ENCODE measurements around the gene TIPRL.
A peak's percentile ranks its signal among the peaks of the same experiment; 100 is the strongest.
"Not testable (repeated sequence)": the region's sequence is repeated elsewhere in the genome, so short reads cannot be mapped to it uniquely, and the experiment has no call there.

The TIPRL gene

GRCh38 chr1:168178638-168179437 is at the start of gene TIPRL:
TSS of gene TIPRL (plus strand) at chr1:168178962. CDS start at chr1:168179078, 116 bp downstream.
- peak; percentile 96 for DNase-seq (ENCODE audit: low spot score)

GRCh38 chr1:168129933-168130332 is 48.8 kb upstream of the TIPRL start:
- no peak for DNase-seq (ENCODE audit: low spot score)

GRCh38 chr1:168134132-168134531 is 44.6 kb upstream of the TIPRL start:
- DNase-seq (ENCODE audit: low spot score) = no peak

- no peak for DNase-seq (ENCODE audit: low spot score)
These were observed 44.1 kb upstream of the TIPRL start for GRCh38 chr1:168134642-168135041.

- DNase-seq (ENCODE audit: low spot score) = no peak
These were observed 43.4 kb upstream of the TIPRL start for GRCh38 chr1:168135116-168135920.

- DNase-seq (ENCODE audit: low spot score) = peak; percentile 44
These were observed 42.6 kb upstream of the TIPRL start for GRCh38 chr1:168135921-168136708.

GRCh38 chr1:168136709-168137514 is 41.9 kb upstream of the TIPRL start, which contains the start of gene GPR161:
TSS of gene GPR161 (minus strand) at chr1:168136930. CDS start at chr1:168104850, 32,080 bp downstream.
- peak; percentile 86 for DNase-seq (ENCODE audit: low spot score)

GRCh38 chr1:168137515-168137821 is 41.3 kb upstream of the TIPRL start:
- DNase-seq (ENCODE audit: low spot score) = no peak

- DNase-seq (ENCODE audit: low spot score) = no peak
These were observed 40.6 kb upstream of the TIPRL start for GRCh38 chr1:168138134-168138533.

GRCh38 chr1:168139070-168139469 is 39.7 kb upstream of the TIPRL start:
- no peak for DNase-seq (ENCODE audit: low spot score)

GRCh38 chr1:168141871-168142385 is 36.8 kb upstream of the TIPRL start:
- no peak for DNase-seq (ENCODE audit: low spot score)

- DNase-seq (ENCODE audit: low spot score) = peak; percentile 93
These were observed 33.3 kb upstream of the TIPRL start for GRCh38 chr1:168145184-168146159.

GRCh38 chr1:168146160-168146539 is 32.6 kb upstream of the TIPRL start:
- no peak for DNase-seq (ENCODE audit: low spot score)

- DNase-seq (ENCODE audit: low spot score) = no peak
These were observed 32.1 kb upstream of the TIPRL start for GRCh38 chr1:168146626-168147025.

- DNase-seq (ENCODE audit: low spot score) = peak; percentile 33
These were observed 29.8 kb upstream of the TIPRL start for GRCh38 chr1:168148916-168149315.

- DNase-seq (ENCODE audit: low spot score) = no peak
These were observed 28.5 kb upstream of the TIPRL start for GRCh38 chr1:168150283-168150682.

GRCh38 chr1:168151935-168152334 is 26.8 kb upstream of the TIPRL start:
- no peak for DNase-seq (ENCODE audit: low spot score)

- DNase-seq (ENCODE audit: low spot score) = not testable (repeated sequence)
These were observed 24.1 kb upstream of the TIPRL start for GRCh38 chr1:168154707-168155106.

- DNase-seq (ENCODE audit: low spot score) = no peak
These were observed 22.9 kb upstream of the TIPRL start for GRCh38 chr1:168155910-168156309.

GRCh38 chr1:168157638-168158037 is 21.1 kb upstream of the TIPRL start:
- no peak for DNase-seq (ENCODE audit: low spot score)
